ENCODE measurements around the gene TMF1.
A peak's percentile ranks its signal among the peaks of the same experiment; 100 is the strongest.

GRCh38 chr3:69058180-69058946, 6.2 kb upstream of the TMF1 start:
- TF ChIP-seq POLR2A (IDR thresholded peaks at IDR 0.05), result peak in 1 of 3 donors; percentile 5
- TF ChIP-seq CTCF (IDR thresholded peaks at IDR 0.05 in 8 of 11, conservative IDR thresholded peaks at IDR 0.05 in 3 of 11), result no peak
